Measurements from ENCODE around the gene CNTFR.

Gene CNTFR

DNA sequence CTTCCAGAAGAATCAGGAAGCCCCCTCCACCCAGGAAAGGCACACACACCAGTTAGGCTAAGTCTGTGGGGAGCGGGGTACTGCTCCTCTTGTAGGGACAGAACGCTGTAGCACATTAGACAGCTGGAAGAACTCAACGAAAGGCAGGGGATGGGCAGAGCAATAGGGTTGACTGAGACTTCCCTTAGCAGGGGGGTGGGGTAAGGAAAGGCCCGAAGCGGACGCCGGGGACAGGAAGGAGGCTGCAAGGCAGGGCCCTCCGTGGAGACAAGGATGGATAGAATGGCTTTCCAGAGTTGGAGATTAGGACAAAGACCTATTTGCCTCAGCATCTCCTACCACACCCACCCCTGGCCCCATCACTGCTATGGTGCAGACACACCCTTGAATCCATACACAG, 14.3 kb downstream of the CNTFR start:
- TF ChIP-seq YY1 (IDR thresholded peaks at IDR 0.05; ENCODE audit: low read depth) (no peak), TEAD4 (IDR thresholded peaks at IDR 0.05) (no peak), TAF1 (IDR thresholded peaks at IDR 0.05; ENCODE audit: low read depth) (no peak), CREB1 (IDR thresholded peaks at IDR 0.05; ENCODE audit: low read depth) (no peak), FOXM1 (IDR thresholded peaks at IDR 0.05; ENCODE audit: borderline replicate concordance, low read depth) (no peak), NFIC (IDR thresholded peaks at IDR 0.05) (no peak), TCF12 (IDR thresholded peaks at IDR 0.05; ENCODE audit: low read depth) (no peak), CEBPB (IDR thresholded peaks at IDR 0.05) (no peak), RAD21 (IDR thresholded peaks at IDR 0.05; ENCODE audit: low read depth) (no peak), EGR1 (IDR thresholded peaks at IDR 0.05) (no peak), EP300 (IDR thresholded peaks at IDR 0.05; ENCODE audit: borderline replicate concordance) (no peak), ZBTB7A (IDR thresholded peaks at IDR 0.05; ENCODE audit: low read depth) (no peak)
- TF ChIP-seq, protein P1, sequence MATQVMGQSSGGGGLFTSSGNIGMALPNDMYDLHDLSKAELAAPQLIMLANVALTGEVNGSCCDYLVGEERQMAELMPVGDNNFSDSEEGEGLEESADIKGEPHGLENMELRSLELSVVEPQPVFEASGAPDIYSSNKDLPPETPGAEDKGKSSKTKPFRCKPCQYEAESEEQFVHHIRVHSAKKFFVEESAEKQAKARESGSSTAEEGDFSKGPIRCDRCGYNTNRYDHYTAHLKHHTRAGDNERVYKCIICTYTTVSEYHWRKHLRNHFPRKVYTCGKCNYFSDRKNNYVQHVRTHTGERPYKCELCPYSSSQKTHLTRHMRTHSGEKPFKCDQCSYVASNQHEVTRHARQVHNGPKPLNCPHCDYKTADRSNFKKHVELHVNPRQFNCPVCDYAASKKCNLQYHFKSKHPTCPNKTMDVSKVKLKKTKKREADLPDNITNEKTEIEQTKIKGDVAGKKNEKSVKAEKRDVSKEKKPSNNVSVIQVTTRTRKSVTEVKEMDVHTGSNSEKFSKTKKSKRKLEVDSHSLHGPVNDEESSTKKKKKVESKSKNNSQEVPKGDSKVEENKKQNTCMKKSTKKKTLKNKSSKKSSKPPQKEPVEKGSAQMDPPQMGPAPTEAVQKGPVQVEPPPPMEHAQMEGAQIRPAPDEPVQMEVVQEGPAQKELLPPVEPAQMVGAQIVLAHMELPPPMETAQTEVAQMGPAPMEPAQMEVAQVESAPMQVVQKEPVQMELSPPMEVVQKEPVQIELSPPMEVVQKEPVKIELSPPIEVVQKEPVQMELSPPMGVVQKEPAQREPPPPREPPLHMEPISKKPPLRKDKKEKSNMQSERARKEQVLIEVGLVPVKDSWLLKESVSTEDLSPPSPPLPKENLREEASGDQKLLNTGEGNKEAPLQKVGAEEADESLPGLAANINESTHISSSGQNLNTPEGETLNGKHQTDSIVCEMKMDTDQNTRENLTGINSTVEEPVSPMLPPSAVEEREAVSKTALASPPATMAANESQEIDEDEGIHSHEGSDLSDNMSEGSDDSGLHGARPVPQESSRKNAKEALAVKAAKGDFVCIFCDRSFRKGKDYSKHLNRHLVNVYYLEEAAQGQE (IDR thresholded peaks at IDR 0.05; ENCODE audit: low read depth): no peak
- TF ChIP-seq, protein P2, sequence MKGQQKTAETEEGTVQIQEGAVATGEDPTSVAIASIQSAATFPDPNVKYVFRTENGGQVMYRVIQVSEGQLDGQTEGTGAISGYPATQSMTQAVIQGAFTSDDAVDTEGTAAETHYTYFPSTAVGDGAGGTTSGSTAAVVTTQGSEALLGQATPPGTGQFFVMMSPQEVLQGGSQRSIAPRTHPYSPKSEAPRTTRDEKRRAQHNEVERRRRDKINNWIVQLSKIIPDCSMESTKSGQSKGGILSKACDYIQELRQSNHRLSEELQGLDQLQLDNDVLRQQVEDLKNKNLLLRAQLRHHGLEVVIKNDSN (IDR thresholded peaks at IDR 0.05): no peak
- TF ChIP-seq, protein P3, sequence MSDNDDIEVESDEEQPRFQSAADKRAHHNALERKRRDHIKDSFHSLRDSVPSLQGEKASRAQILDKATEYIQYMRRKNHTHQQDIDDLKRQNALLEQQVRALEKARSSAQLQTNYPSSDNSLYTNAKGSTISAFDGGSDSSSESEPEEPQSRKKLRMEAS (IDR thresholded peaks at IDR 0.05): no peak

DNA sequence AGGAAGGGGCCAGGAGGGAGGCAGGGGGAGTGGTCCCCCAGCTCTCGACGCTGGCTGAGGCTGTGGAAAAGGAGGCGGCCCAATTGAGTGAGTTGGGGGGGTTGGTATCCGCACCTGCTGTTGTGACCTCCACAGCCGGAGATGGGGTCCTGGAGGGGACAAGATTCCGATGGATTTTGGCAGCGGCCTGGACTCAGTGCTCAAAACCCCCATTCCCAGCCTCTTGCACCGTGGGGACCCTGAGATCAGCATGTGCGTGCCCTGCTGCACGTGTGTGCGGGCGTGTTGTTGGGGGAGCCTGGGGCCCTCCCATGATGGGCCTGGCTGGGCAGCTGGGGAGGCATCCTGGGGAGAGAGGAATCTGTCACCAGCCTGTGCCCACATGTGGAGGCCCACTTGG, 15.0 kb downstream of the CNTFR start:
- TF ChIP-seq FOXM1 (IDR thresholded peaks at IDR 0.05; ENCODE audit: borderline replicate concordance, low read depth) (no peak), TEAD4 (IDR thresholded peaks at IDR 0.05) (no peak), EGR1 (IDR thresholded peaks at IDR 0.05) (no peak), CREB1 (IDR thresholded peaks at IDR 0.05; ENCODE audit: low read depth) (no peak), TCF12 (IDR thresholded peaks at IDR 0.05; ENCODE audit: low read depth) (no peak), EP300 (IDR thresholded peaks at IDR 0.05; ENCODE audit: borderline replicate concordance) (no peak), YY1 (IDR thresholded peaks at IDR 0.05; ENCODE audit: low read depth) (no peak), CEBPB (IDR thresholded peaks at IDR 0.05) (no peak), RAD21 (IDR thresholded peaks at IDR 0.05; ENCODE audit: low read depth) (no peak), ZBTB7A (IDR thresholded peaks at IDR 0.05; ENCODE audit: low read depth) (no peak), NFIC (IDR thresholded peaks at IDR 0.05) (no peak), TAF1 (IDR thresholded peaks at IDR 0.05; ENCODE audit: low read depth) (no peak)
- TF ChIP-seq, protein P3 (IDR thresholded peaks at IDR 0.05): no peak
- TF ChIP-seq, protein P1 (IDR thresholded peaks at IDR 0.05; ENCODE audit: low read depth): no peak
- TF ChIP-seq, protein P2 (IDR thresholded peaks at IDR 0.05): no peak

DNA sequence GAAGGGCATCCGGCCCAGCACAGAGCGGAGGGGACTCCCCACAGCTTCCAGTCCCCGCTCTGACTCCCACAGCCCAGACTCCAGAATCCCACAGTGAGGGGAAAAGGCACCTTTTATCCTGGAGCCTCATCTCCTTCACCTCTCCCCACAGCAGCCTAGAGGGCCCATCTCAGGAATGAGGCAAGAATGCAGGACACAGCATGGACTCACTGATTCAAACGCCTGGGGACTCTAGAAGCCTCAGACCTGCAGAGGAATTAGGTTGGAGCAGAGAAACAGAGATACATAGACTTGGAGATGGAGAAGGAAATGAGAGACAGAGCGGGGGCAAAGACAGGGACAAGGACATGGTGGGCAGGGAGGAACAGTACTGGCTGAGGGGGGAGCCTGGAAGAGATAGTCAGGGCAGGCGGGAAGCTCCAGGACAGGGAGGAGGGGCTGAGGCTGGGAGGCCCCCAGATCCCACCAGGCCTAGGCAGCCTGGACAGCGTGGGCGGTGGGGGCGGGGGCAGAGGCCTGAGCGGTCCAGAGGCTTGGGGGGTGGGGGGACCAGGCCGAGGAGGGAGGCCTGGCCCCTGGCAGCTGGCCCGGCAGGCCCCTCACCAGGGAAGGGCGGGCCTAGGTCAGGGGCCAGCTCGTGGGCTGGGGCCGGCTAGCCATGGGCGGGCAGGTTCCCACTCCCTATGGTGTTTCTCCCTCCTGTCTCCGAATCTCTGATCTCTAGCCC, 15.8 kb downstream of the CNTFR start:
- no peak for TF ChIP-seq ZBTB7A (IDR thresholded peaks at IDR 0.05; ENCODE audit: low read depth)
- no peak for TF ChIP-seq TEAD4 (IDR thresholded peaks at IDR 0.05)
- TF ChIP-seq FOXM1 (IDR thresholded peaks at IDR 0.05; ENCODE audit: borderline replicate concordance, low read depth): no peak
- TF ChIP-seq NFIC (IDR thresholded peaks at IDR 0.05): no peak
- TF ChIP-seq CREB1 (IDR thresholded peaks at IDR 0.05; ENCODE audit: low read depth): no peak
- TF ChIP-seq, protein P1 (IDR thresholded peaks at IDR 0.05; ENCODE audit: low read depth): no peak
- TF ChIP-seq, protein P2 (IDR thresholded peaks at IDR 0.05): no peak
- TF ChIP-seq CEBPB (IDR thresholded peaks at IDR 0.05): no peak
- TF ChIP-seq, protein P3 (IDR thresholded peaks at IDR 0.05): no peak
- TF ChIP-seq EP300 (IDR thresholded peaks at IDR 0.05; ENCODE audit: borderline replicate concordance): no peak
- no peak for TF ChIP-seq RAD21 (IDR thresholded peaks at IDR 0.05; ENCODE audit: low read depth)
- no peak for TF ChIP-seq EGR1 (IDR thresholded peaks at IDR 0.05)
- no peak for TF ChIP-seq TCF12 (IDR thresholded peaks at IDR 0.05; ENCODE audit: low read depth)
- TF ChIP-seq YY1 (IDR thresholded peaks at IDR 0.05; ENCODE audit: low read depth): no peak

All from Ishikawa (cell line).